ENCODE data around the gene SH3TC1.

GRCh38 chr4:8265171-8265929, 66.3 kb downstream of the SH3TC1 start:
- no peak for TF ChIP-seq POLR2AphosphoS5 (IDR thresholded peaks at IDR 0.05)
- no peak for TF ChIP-seq CTCF (IDR thresholded peaks at IDR 0.05)
